Kidney epithelial cell (primary cell): ENCODE data around the gene PLCZ1. TPM values are rescaled to one million over a fixed set of nuclear protein-coding genes. Genes with fewer than 3 reads are reported as not detected.

Source experiments
- DNase-seq: peaks from one replicate; pipeline ENCODE4 v3.0.0-alpha.2; 2010; ENCODE audit warnings: low read depth
- H3K27me3 ChIP-seq: 2 replicates; pipeline ENCODE4 v1.6.0; 2011; ENCODE audit warnings: low read length; ENCODE audit not compliant: control insufficient read depth, insufficient read depth
- H3K36me3 ChIP-seq: 2 replicates; pipeline ENCODE4 v1.5.1; 2011; ENCODE audit warnings: low read length; ENCODE audit not compliant: control insufficient read depth, insufficient read depth
- H3K4me3 ChIP-seq: 2 replicates; pipeline ENCODE4 v1.5.1; 2011; ENCODE audit warnings: low read depth, mild to moderate bottlenecking, control low read depth, low read length
- total RNA-seq: library from RNA; depleted of rRNA; stranded (reverse); fragments of >200 nt; gene quantifications from 2 replicates; pipeline ENCODE4 v1.2.3, GENCODE V29; 2015
- TF ChIP-seq, protein P1 (sequence below): IDR thresholded peaks from 2 replicates; pipeline ENCODE4 v1.5.1; 2011; ENCODE audit warnings: mild to moderate bottlenecking, moderate library complexity, low read length, control low read depth, inconsistent platforms; ENCODE audit not compliant: insufficient read depth, poor library complexity, severe bottlenecking

Gene PLCZ1
- total RNA-seq, 1 donor from 2014 or later = not detected

DNA sequence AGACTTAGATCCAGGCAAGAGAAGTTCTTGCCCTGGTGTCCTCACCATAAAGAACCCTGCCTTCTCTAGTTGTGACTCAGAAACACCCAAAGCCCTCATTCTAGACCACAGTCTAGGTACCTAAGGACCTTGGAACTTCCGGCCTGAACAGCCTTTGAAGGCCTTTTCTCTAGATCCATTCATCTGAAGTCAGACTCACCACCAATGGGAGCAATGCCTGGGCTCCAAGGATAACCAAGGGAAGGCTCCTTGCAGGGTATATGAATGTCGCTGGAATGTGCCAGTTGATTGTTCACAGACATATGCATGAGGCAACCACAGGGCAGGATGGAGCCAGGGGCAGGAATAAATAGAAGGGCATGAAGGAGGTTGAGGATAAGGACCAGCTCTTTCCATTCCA, 86.3 kb downstream of the PLCZ1 start:
- TF ChIP-seq, protein P1, sequence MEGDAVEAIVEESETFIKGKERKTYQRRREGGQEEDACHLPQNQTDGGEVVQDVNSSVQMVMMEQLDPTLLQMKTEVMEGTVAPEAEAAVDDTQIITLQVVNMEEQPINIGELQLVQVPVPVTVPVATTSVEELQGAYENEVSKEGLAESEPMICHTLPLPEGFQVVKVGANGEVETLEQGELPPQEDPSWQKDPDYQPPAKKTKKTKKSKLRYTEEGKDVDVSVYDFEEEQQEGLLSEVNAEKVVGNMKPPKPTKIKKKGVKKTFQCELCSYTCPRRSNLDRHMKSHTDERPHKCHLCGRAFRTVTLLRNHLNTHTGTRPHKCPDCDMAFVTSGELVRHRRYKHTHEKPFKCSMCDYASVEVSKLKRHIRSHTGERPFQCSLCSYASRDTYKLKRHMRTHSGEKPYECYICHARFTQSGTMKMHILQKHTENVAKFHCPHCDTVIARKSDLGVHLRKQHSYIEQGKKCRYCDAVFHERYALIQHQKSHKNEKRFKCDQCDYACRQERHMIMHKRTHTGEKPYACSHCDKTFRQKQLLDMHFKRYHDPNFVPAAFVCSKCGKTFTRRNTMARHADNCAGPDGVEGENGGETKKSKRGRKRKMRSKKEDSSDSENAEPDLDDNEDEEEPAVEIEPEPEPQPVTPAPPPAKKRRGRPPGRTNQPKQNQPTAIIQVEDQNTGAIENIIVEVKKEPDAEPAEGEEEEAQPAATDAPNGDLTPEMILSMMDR = no peak
- DNase-seq = no peak
- Histone ChIP-seq H3K4me3 (no peak overlapping the region), H3K27me3 (no peaks in the 10 kb centered on the region), H3K36me3 (no peaks in the 10 kb centered on the region)

DNA sequence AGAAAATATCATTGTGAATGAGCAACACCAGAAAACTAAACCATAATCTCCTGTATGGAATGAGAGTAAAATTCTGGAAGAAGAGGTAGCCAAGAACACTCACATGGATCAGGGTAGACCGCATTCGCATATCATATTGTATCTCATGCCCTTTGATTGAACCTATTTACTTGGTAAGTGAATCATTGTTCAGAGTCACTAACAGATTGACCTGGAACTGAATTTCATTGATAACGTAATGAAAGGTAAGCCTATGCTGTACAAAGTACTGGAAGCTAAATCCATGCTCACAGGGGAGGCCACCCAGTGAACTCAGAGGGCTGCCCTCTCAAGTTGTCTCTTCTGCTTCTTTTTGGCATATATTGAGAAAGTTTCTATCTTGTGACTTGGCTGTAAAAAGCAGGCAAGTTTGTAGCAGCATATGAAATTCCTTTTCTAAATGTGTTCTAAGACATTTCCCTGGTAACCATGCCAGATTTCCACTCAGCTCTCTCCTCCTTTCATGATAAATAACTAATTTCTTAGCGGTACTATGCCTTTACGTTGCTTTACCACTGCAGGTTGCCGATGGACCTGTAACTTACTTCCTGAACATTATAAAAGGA, 91.4 kb downstream of the PLCZ1 start:
- TF ChIP-seq, protein P1 = no peak
- no peak for DNase-seq
- H3K36me3 ChIP-seq = no peaks in the 10 kb centered on the region
- H3K27me3 ChIP-seq = no peaks in the 10 kb centered on the region
- H3K4me3 ChIP-seq = no peak overlapping the region

DNA sequence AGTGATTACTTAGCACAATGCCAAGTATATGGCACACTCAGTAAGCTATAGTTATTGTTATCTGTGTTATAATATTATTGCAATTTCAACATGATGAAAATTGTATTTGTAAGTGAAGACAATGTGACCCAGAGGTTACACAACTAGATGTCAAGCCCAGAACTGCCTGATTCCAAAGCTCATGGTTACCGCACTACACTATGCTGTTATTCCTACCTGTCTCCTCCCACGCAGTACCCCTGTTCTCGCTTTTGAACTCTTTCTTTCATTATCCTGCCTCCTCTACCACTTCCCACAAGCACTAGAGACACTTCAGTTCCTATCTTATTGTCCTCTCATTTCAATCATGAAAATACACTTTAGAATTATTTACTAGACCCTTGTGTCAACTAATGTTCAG, 93.2 kb downstream of the PLCZ1 start:
- H3K4me3 ChIP-seq = no peak overlapping the region
- no peaks in the 10 kb centered on the region for H3K27me3 ChIP-seq
- TF ChIP-seq, protein P1 = no peak
- no peak for DNase-seq
- no peaks in the 10 kb centered on the region for H3K36me3 ChIP-seq

DNA sequence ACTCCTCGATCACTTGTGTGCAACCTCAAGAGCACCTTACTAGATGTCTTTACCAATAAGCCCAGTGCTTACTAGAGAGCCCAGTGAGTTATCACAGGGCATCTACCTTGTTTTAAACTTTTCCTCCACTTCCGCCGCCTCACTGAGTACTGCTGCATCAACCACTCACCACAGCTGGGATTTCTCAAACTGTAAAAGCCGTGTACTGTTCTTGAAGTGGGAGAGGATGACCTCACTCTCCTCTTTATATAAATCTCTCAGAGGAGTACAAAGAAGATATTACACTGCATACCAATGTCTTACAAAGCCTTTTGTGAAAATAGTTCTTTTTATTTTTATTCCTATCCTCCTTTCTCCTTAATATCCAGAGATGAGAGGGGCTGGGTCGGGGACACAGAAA, 94.1 kb downstream of the PLCZ1 start:
- TF ChIP-seq, protein P1 = no peak
- DNase-seq = no peak
- Histone ChIP-seq H3K36me3 (no peaks in the 10 kb centered on the region), H3K27me3 (no peaks in the 10 kb centered on the region), H3K4me3 (no peak overlapping the region)

DNA sequence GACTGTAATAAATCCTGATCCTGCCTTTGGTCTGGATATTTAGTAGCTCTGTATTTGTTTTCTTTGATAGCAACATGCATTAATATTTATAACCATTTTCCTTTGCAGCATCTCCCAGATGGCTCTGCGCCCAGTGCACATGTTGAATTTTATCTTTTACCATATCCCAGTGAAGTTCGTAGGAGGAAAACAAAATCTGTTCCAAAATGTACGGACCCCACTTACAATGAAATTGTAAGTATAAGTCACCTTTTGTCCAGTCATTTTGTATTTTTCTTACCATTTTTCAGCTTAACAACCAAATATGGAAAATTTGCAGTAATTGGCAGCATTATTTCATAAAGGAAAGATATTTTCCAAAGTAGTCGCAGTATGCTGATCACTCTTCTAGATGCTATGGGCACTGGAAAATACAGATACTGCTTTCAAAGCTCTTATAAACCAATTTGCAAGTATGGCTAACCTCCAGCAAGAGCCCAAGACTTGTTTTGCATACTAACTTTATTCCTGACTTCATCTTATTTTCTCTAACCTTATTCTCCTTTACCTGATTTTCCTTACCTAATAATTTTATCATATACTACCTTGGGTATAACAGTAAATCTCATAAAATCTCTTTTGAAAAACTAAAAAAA, 97.4 kb downstream of the PLCZ1 start:
- no peak for DNase-seq
- Histone ChIP-seq H3K36me3 (no peaks in the 10 kb centered on the region), H3K4me3 (no peak overlapping the region)

More for the DNA sequence above, 97.4 kb downstream of the PLCZ1 start:
- no peaks in the 10 kb centered on the region for H3K27me3 ChIP-seq
- TF ChIP-seq, protein P1 = no peak
